HCT116 (cell line): ENCODE data around the gene APBA3. TPM values are rescaled to one million over a fixed set of nuclear protein-coding genes. Genes with fewer than 3 reads are reported as not detected.

Experiments
- ATAC-seq: fragments of 200-7000 bp; cut with Tn5 transposase; 2 replicates; pipeline ENCODE4 v1.9.1; 2020; ENCODE audit warnings: mild to moderate bottlenecking, moderate library complexity
- BruUV-seq: library from RNA; stranded (reverse); fragments of 400-500 nt; replicated peaks from 2 replicates; lab custom pipeline; 2021; lab: Mats Ljungman, UMichigan
- CTCF ChIA-PET: fragments of 300-600 bp; sonication (Branson Sonifier 250); formaldehyde crosslinking; loops from one replicate; lab custom pipeline; 2021; ENCODE audit warnings: antibody characterized with exemption; lab: Charles Lee
- POLR2A ChIA-PET: fragments of 300-600, 350-600 bp; sonication (Branson Sonifier 250); formaldehyde crosslinking; loops from one replicate; lab custom pipeline; 2021; ENCODE audit warnings: antibody characterized with exemption; lab: Charles Lee
- RAD21 ChIA-PET, 2 experiments: fragments of 300-600 bp; sonication (Branson Sonifier 250); formaldehyde crosslinking; loops; one replicate each; lab custom pipeline; 2023; ENCODE audit warnings: low total read pairs in 2 of 2; ENCODE audit not compliant: uncharacterized antibody in 2 of 2, unreplicated experiment in 2 of 2, low non-redundant PET in 1 of 2; lab: Charles Lee
- DNase-seq: peaks from one replicate; pipeline ENCODE4 v3.0.0-alpha.2; 2010; ENCODE audit warnings: low read depth, low spot score
- H2AFZ ChIP-seq: fragments of 200-600 bp; shearing (Covaris generic), sonication (generic); 2 replicates; pipeline ENCODE4 v1.6.1; 2017; ENCODE audit warnings: low read depth, mixed run types, mixed read lengths, antibody characterized with exemption, low read length; ENCODE audit not compliant: poor library complexity, severe bottlenecking
- H3K27ac ChIP-seq: 2 replicates; pipeline ENCODE4 v1.5.1; 2012; ENCODE audit warnings: low read depth, low read length
- H3K27me3 ChIP-seq: fragments of 200-600 bp; sonication (generic); 2 replicates; pipeline ENCODE4 v1.6.1; 2016; ENCODE audit warnings: mixed run types, low read length, mixed read lengths; ENCODE audit not compliant: insufficient read depth
- H3K36me3 ChIP-seq, 2 experiments: fragments of 200-500 bp in 1 of 2; fragments of 200-600 bp in 1 of 2; sonication (Bioruptor generic) in 1 of 2; sonication (generic) in 1 of 2; 2 replicates each; pipeline versions ENCODE4 v1.5.1 to v1.6.1; 2014 to 2016; ENCODE audit warnings: low read length in 2 of 2, inconsistent platforms in 1 of 2, mixed read lengths in 1 of 2, mixed run types in 1 of 2; ENCODE audit not compliant: insufficient read depth in 2 of 2, control insufficient read depth in 1 of 2
- H3K4me1 ChIP-seq, 2 experiments: fragments of 200-600 bp in 1 of 2; sonication (generic) in 1 of 2; 2 replicates each; pipeline versions ENCODE4 v1.5.1 to v1.6.1; 2012 to 2017; ENCODE audit warnings: low read length in 2 of 2, inconsistent platforms in 1 of 2, mild to moderate bottlenecking in 1 of 2, mixed read lengths in 1 of 2, mixed run types in 1 of 2, moderate library complexity in 1 of 2; ENCODE audit not compliant: insufficient read depth in 2 of 2, control insufficient read depth in 1 of 2
- H3K4me2 ChIP-seq: fragments of 200-600 bp; sonication (generic); 2 replicates; pipeline ENCODE4 v1.6.1; 2017; ENCODE audit warnings: mixed run types, low read length, mixed read lengths
- H3K4me3 ChIP-seq, 2 experiments: fragments of 200-600 bp in 1 of 2; sonication (generic) in 1 of 2; replicated peaks in 1 of 2; 2 replicates each; pipeline ENCODE4 v1.5.1; 2011 to 2016; ENCODE audit warnings: low read length in 2 of 2, control low read depth in 1 of 2, low read depth in 1 of 2, mild to moderate bottlenecking in 1 of 2, mixed read lengths in 1 of 2, mixed run types in 1 of 2
- H3K79me2 ChIP-seq: fragments of 200-600 bp; sonication (generic); 2 replicates; pipeline ENCODE4 v1.6.1; 2017; ENCODE audit warnings: mild to moderate bottlenecking, mixed run types, low read length, moderate library complexity, mixed read lengths; ENCODE audit not compliant: insufficient read depth
- H3K9ac ChIP-seq: fragments of 200-600 bp; sonication (generic); 2 replicates; pipeline ENCODE4 v1.6.1; 2016; ENCODE audit warnings: low read length, mixed read lengths
- H3K9me2 ChIP-seq: fragments of 200-600 bp; sonication (generic), shearing (Covaris generic); 2 replicates; pipeline ENCODE4 v1.6.1; 2017; ENCODE audit warnings: mixed run types, mild to moderate bottlenecking, moderate library complexity; ENCODE audit not compliant: insufficient read depth
- H3K9me3 ChIP-seq, 2 experiments: fragments of 200-500 bp in 1 of 2; fragments of 200-600 bp in 1 of 2; sonication (Bioruptor generic) in 1 of 2; sonication (generic) in 1 of 2; 2 replicates each; pipeline ENCODE4 v1.6.1; 2014 to 2017; ENCODE audit warnings: low read length in 2 of 2, mixed read lengths in 2 of 2, inconsistent platforms in 1 of 2, low read depth in 1 of 2, mild to moderate bottlenecking in 1 of 2, mixed run types in 1 of 2, moderate library complexity in 1 of 2; ENCODE audit not compliant: control insufficient read depth in 1 of 2, insufficient read depth in 1 of 2
- H4K20me1 ChIP-seq: fragments of 200-600 bp; sonication (generic), shearing (Covaris generic); 2 replicates; pipeline ENCODE4 v1.6.1; 2017; ENCODE audit warnings: mixed run types, mild to moderate bottlenecking, moderate library complexity; ENCODE audit not compliant: insufficient read depth
- CBX3 ChIP-seq: IDR thresholded peaks from 2 replicates; pipeline ENCODE4 v1.6.1; 2012; ENCODE audit warnings: low read depth
- CEBPB ChIP-seq: IDR thresholded peaks from 2 replicates; pipeline ENCODE4 v1.6.1; 2012; ENCODE audit warnings: low read depth
- ELF1 ChIP-seq: IDR thresholded peaks from 2 replicates; pipeline ENCODE4 v1.6.1; 2012; ENCODE audit warnings: low read depth, borderline replicate concordance
- EZH2 ChIP-seq: fragments of 200-600 bp; sonication (generic); IDR thresholded peaks from 2 replicates; pipeline ENCODE4 v1.6.1; 2017; ENCODE audit warnings: antibody characterized with exemption, mixed run types
- FOSL1 ChIP-seq: IDR thresholded peaks from 2 replicates; pipeline ENCODE4 v1.6.1; 2012; ENCODE audit warnings: low read depth
- POLR2AphosphoS5 ChIP-seq: IDR thresholded peaks from 2 replicates; pipeline ENCODE4 v1.6.1; 2011; ENCODE audit warnings: mild to moderate bottlenecking, low read depth, low read length, moderate library complexity
- SP1 ChIP-seq: IDR thresholded peaks from 2 replicates; pipeline ENCODE4 v1.6.1; 2012; ENCODE audit warnings: low read depth
- SRF ChIP-seq: IDR thresholded peaks from 2 replicates; pipeline ENCODE4 v1.6.1; 2012; ENCODE audit warnings: low read depth
- YY1 ChIP-seq: IDR thresholded peaks from 2 replicates; pipeline ENCODE4 v1.6.1; 2011; ENCODE audit warnings: low read length, low read depth, moderate library complexity, mild to moderate bottlenecking; ENCODE audit not compliant: insufficient replicate concordance; ENCODE audit errors: extremely low read depth
- ZFX ChIP-seq: fragments of 450-650 bp; IDR thresholded peaks from 2 replicates; pipeline ENCODE4 v1.6.1; 2017
- intact Hi-C: fragments of 100-400 bp; cut with micrococcal nuclease; formaldehyde crosslinking; loops from 2 replicates; pipeline ENCODE4 v1.10.0; 2022
- total RNA-seq: library from RNA; stranded (reverse); gene quantifications from one replicate; pipeline ENCODE4 v1.2.1, GENCODE V29; 2021; ENCODE audit not compliant: unreplicated experiment
- TF ChIP-seq, protein P1 (sequence below): IDR thresholded peaks from 2 replicates; pipeline ENCODE4 v1.6.1; 2012
- TF ChIP-seq, protein P2 (sequence below): IDR thresholded peaks from 2 replicates; pipeline ENCODE4 v1.6.1; 2012

APBA3 gene
- total RNA-seq, 1 experiment from 2014 or later = 29.5 TPM

DNA sequence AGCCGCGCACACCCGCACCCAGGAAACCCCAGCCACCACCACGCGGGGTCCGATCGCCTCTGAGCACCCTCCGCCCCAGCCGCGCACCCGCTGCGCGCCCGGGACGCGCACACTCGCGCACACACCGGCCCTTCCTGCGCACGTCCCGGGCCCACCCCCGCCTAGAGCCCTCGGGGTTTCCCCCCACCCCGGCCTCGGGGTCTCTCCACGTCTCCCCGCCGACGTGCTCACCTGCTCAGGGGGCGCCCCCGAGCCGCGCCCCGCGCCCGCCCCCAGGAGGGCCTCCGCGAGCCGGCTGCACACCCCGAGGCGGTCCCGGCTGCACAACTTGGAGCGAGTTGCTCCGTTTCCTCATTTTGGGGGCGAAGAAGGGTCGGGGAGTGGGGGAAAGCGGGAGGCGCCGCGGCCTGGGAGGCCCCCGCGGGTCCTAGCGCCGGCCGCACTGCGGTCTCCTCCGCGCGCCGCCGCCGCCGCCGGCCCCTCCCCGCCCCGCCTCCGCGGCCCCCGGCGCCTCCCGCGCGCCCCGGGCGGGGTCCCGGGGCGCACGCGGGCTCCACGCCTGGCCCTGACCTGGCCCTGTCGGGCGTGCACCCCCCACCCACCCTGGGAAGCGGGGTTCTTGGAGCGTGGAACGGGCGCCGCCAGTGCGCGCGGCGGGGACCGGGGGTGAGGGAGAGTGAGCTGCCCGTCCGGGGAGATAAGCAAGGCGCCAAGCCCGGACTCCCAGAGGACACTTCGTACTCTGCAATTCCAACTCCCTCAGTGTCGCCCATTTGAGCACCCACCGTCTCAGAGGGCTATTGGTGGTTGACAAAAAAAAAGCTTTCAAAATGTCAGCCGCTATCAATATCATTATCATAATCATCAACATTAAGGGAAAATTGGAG, 24.7 kb upstream of the APBA3 start, which contains the start of gene MATK:
MATK (minus strand) TSS at position 444 of the 887 bp plus-strand sequence. CDS start 1,246 bp downstream, outside the sequence.
- H3K4me2 ChIP-seq = no peak within 1 kb of the TSS
- H2AFZ ChIP-seq = no peak within 1 kb of the TSS
- CTCF ChIA-PET = no interaction called here
- no peaks in the 10 kb centered on the region for H3K27me3 ChIP-seq
- intact Hi-C loops = no loop called here
- DNase-seq (no peak), ATAC-seq (no peak)
- H3K27ac ChIP-seq = no peak within 1 kb of the TSS
- POLR2A ChIA-PET = no interaction called here
- no TSS peak for BruUV-seq
- TF ChIP-seq SP1 (no peak), ZFX (no peak), EZH2 (no peak), FOSL1 (no peak), CBX3 (no peak), CEBPB (no peak), SRF (no peak), ELF1 (no peak), YY1 (no peak), POLR2AphosphoS5 (no peak)
- TF ChIP-seq, protein P1, sequence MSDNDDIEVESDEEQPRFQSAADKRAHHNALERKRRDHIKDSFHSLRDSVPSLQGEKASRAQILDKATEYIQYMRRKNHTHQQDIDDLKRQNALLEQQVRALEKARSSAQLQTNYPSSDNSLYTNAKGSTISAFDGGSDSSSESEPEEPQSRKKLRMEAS = no peak
- TF ChIP-seq, protein P2, sequence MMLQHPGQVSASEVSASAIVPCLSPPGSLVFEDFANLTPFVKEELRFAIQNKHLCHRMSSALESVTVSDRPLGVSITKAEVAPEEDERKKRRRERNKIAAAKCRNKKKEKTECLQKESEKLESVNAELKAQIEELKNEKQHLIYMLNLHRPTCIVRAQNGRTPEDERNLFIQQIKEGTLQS = no peak
- TF ChIP-seq, all 23 proteins: peak for 0
- RAD21 ChIA-PET = no interaction called here
- no peak within 1 kb of the TSS for H3K9ac ChIP-seq
- H3K79me2 ChIP-seq = no peaks in the 10 kb centered on the region
- no peaks in the 10 kb centered on the region for H3K4me1 ChIP-seq
- H4K20me1 ChIP-seq = no peaks in the 10 kb centered on the region
- H3K9me3 ChIP-seq = peaks cover 9 to 15% of the 10 kb centered on the region in 2 experiments; a peak in 3 of 4 replicates
- no peak within 1 kb of the TSS for H3K4me3 ChIP-seq
- H3K36me3 ChIP-seq = no peaks in the 10 kb centered on the region
- H3K9me2 ChIP-seq = no peaks in the 10 kb centered on the region
